Panc1 (cell line): ENCODE measurements around the gene FAM13A. TPM values are rescaled to one million over a fixed set of nuclear protein-coding genes. Genes with fewer than 3 reads are reported as not detected.

Experiments used
- ATAC-seq: fragments of 200-7000 bp; cut with Tn5 transposase; 2 replicates; pipeline ENCODE4 v1.9.1; 2020; ENCODE audit warnings: mild to moderate bottlenecking, moderate library complexity
- BruUV-seq: library from RNA; stranded (reverse); fragments of 400-500 nt; replicated peaks from 2 replicates; lab custom pipeline; 2021; lab: Mats Ljungman, UMichigan
- CTCF ChIA-PET: fragments of 300-600 bp; sonication (Branson Sonifier 250); formaldehyde crosslinking; loops from one replicate; lab custom pipeline; 2022; ENCODE audit warnings: antibody characterized with exemption; lab: Charles Lee
- POLR2A ChIA-PET: fragments of 300-600 bp; sonication (Branson Sonifier 250); formaldehyde crosslinking; loops from one replicate; lab custom pipeline; 2022; ENCODE audit warnings: antibody characterized with exemption; lab: Charles Lee
- DNase-seq: peaks from one replicate; pipeline ENCODE4 v3.0.0-alpha.2; 2010; ENCODE audit warnings: low read depth, low spot score
- H3K27ac ChIP-seq: 2 replicates; pipeline ENCODE4 v1.5.1; 2011; ENCODE audit warnings: mild to moderate bottlenecking, low read length, inconsistent platforms
- H3K27me3 ChIP-seq: fragments of 200-500 bp; sonication (Bioruptor generic); 2 replicates; pipeline ENCODE4 v1.6.0; 2014; ENCODE audit warnings: low read length, inconsistent platforms; ENCODE audit not compliant: control insufficient read depth, insufficient read depth
- H3K36me3 ChIP-seq: fragments of 200-500 bp; sonication (Bioruptor generic); 2 replicates; pipeline ENCODE4 v1.5.1; 2014; ENCODE audit warnings: inconsistent platforms, mild to moderate bottlenecking, low read length, moderate library complexity; ENCODE audit not compliant: control insufficient read depth, insufficient read depth
- H3K4me1 ChIP-seq: 2 replicates; pipeline ENCODE4 v1.5.1; 2011; ENCODE audit warnings: inconsistent platforms, mild to moderate bottlenecking, low read length, moderate library complexity; ENCODE audit not compliant: control insufficient read depth, insufficient read depth
- H3K4me3 ChIP-seq, 2 experiments: 2 replicates each; pipeline ENCODE4 v1.5.1; 2011 to 2012; ENCODE audit warnings: low read depth in 2 of 2, low read length in 2 of 2, mild to moderate bottlenecking in 2 of 2, inconsistent platforms in 1 of 2, moderate library complexity in 1 of 2
- H3K9me3 ChIP-seq: fragments of 200-500 bp; sonication (Bioruptor generic); 2 replicates; pipeline ENCODE4 v1.5.1; 2014; ENCODE audit warnings: low read depth, mild to moderate bottlenecking, inconsistent platforms, low read length, moderate library complexity; ENCODE audit not compliant: control insufficient read depth, insufficient read depth
- POLR2AphosphoS5 ChIP-seq: IDR thresholded peaks from 2 replicates; pipeline ENCODE4 v1.6.1; 2012; ENCODE audit warnings: mild to moderate bottlenecking, low read depth, low read length, moderate library complexity
- SIN3A ChIP-seq: IDR thresholded peaks from 2 replicates; pipeline ENCODE4 v1.6.1; 2012; ENCODE audit warnings: low read depth, mild to moderate bottlenecking, low read length, moderate library complexity, borderline replicate concordance; ENCODE audit not compliant: insufficient read depth
- TCF7L2 ChIP-seq: IDR thresholded peaks from 2 replicates; pipeline ENCODE4 v1.6.1; 2011; ENCODE audit warnings: mild to moderate bottlenecking, low read depth, low read length, inconsistent platforms
- in situ Hi-C: cut with HindIII; loops from 2 replicates; pipeline ENCODE4 v1.10.0; 2016; ENCODE audit warnings: low sequenced_read_pairs, low pct_unique_long_range_greater_than_20kb
- intact Hi-C: fragments of 100-400 bp; cut with micrococcal nuclease; formaldehyde crosslinking; loops from one replicate; pipeline ENCODE4 v1.10.0; 2022; ENCODE audit not compliant: unreplicated experiment
- total RNA-seq: library from RNA; stranded (reverse); gene quantifications from one replicate; pipeline ENCODE4 v1.2.1, GENCODE V29; 2021; ENCODE audit not compliant: unreplicated experiment
- TF ChIP-seq, protein P1 (sequence below), 2 experiments: IDR thresholded peaks; 2 replicates each; pipeline ENCODE4 v1.6.1; 2011 to 2012; ENCODE audit warnings: low read depth in 2 of 2, control low read depth in 1 of 2, low read length in 1 of 2, mild to moderate bottlenecking in 1 of 2, moderate library complexity in 1 of 2; ENCODE audit not compliant: insufficient read depth in 1 of 2
- TF ChIP-seq, protein P2 (sequence below): fragments of 450-650 bp; IDR thresholded peaks from 2 replicates; pipeline ENCODE4 v1.5.1; 2017; ENCODE audit warnings: mild to moderate bottlenecking

The FAM13A gene
- total RNA-seq, 1 experiment from 2014 or later: 5.8 TPM

DNA sequence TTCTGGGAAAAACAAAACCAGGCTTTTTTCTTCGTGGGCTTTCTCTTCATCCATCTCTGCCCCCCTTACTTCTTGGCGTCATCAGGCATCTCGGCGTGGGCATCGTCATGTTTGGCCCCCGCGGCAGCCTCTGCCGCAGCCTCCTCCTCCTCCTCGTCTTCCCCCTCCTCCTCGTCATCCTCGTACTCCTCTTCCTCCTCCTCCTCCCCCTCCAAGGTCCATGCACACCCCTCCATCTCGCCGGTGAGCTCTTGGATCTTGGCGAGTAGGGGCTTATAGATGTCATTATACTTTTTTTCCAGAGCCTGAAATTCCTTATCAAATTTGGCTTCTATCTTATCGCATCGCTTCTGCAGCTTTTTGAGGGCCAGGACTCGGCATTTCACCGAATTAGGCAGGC is 359.8 kb downstream of the FAM13A start:
- no peaks in the 10 kb centered on the region; the same call in 1 of the 2 replicates for H3K27me3 ChIP-seq
- ATAC-seq (no peak), DNase-seq (no peak)
- BruUV-seq: no TSS peak
- CTCF ChIA-PET: no interaction called here
- intact Hi-C loops: no loop called here
- H3K9me3 ChIP-seq: no peaks in the 10 kb centered on the region
- H3K4me3 ChIP-seq: peak overlapping the region; percentile 63 to 78
- H3K4me1 ChIP-seq: no peaks in the 10 kb centered on the region
- in situ Hi-C loops: no loop called here
- no peak overlapping the region for H3K27ac ChIP-seq
- no peak for TF ChIP-seq TCF7L2
- no peaks in the 10 kb centered on the region for H3K36me3 ChIP-seq
- POLR2A ChIA-PET: no interaction called here

- no TSS peak for BruUV-seq
- Histone ChIP-seq H3K27ac (no peak overlapping the region), H3K4me1 (no peaks in the 10 kb centered on the region), H3K9me3 (no peaks in the 10 kb centered on the region), H3K36me3 (no peaks in the 10 kb centered on the region), H3K4me3 (peak overlapping the region in 1 of 2 experiments; percentile 63; a peak in 3 of 4 replicates), H3K27me3 (no peaks in the 10 kb centered on the region; the same call in 1 of the 2 replicates)
- ATAC-seq (no peak), DNase-seq (no peak)
- CTCF ChIA-PET: no interaction called here
- in situ Hi-C loops: no loop called here
- POLR2A ChIA-PET: no interaction called here
- TF ChIP-seq, protein P1, sequence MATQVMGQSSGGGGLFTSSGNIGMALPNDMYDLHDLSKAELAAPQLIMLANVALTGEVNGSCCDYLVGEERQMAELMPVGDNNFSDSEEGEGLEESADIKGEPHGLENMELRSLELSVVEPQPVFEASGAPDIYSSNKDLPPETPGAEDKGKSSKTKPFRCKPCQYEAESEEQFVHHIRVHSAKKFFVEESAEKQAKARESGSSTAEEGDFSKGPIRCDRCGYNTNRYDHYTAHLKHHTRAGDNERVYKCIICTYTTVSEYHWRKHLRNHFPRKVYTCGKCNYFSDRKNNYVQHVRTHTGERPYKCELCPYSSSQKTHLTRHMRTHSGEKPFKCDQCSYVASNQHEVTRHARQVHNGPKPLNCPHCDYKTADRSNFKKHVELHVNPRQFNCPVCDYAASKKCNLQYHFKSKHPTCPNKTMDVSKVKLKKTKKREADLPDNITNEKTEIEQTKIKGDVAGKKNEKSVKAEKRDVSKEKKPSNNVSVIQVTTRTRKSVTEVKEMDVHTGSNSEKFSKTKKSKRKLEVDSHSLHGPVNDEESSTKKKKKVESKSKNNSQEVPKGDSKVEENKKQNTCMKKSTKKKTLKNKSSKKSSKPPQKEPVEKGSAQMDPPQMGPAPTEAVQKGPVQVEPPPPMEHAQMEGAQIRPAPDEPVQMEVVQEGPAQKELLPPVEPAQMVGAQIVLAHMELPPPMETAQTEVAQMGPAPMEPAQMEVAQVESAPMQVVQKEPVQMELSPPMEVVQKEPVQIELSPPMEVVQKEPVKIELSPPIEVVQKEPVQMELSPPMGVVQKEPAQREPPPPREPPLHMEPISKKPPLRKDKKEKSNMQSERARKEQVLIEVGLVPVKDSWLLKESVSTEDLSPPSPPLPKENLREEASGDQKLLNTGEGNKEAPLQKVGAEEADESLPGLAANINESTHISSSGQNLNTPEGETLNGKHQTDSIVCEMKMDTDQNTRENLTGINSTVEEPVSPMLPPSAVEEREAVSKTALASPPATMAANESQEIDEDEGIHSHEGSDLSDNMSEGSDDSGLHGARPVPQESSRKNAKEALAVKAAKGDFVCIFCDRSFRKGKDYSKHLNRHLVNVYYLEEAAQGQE (IDR thresholded peaks at IDR 0.05; ENCODE audit: insufficient read depth in 1 of 2, low read depth in 2 of 2, low read length in 1 of 2): no peak
- intact Hi-C loops: no loop called here
Measured at GRCh38 chr4:88696630-88697029, 360.4 kb downstream of the FAM13A start.

DNA sequence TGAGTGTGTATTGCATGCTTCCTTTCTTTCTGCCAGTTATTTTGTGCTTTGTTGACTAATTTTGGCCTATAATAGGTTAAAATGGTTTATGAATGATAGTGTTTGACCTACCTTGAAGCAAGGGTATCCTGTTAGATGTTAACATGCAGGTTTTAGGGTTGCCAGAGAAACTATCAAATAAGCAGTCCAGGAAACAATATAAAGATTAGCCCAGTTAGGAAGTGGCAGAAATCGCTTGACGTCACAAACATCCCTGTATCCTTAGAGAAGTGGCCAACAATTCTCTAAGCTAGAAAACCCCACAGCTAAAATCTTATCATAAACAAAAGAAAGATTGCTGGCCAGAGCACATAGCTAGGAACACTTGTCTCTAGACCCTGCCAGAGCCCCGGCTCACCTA is 363.2 kb downstream of the FAM13A start:
- H3K27me3 ChIP-seq: no peaks in the 10 kb centered on the region; the same call in 1 of the 2 replicates
- ATAC-seq (no peak), DNase-seq (no peak)
- in situ Hi-C loops (no loop called here), intact Hi-C loops (no loop called here)
- no peak overlapping the region for H3K27ac ChIP-seq
- no peaks in the 10 kb centered on the region for H3K36me3 ChIP-seq
- TF ChIP-seq, protein P2, sequence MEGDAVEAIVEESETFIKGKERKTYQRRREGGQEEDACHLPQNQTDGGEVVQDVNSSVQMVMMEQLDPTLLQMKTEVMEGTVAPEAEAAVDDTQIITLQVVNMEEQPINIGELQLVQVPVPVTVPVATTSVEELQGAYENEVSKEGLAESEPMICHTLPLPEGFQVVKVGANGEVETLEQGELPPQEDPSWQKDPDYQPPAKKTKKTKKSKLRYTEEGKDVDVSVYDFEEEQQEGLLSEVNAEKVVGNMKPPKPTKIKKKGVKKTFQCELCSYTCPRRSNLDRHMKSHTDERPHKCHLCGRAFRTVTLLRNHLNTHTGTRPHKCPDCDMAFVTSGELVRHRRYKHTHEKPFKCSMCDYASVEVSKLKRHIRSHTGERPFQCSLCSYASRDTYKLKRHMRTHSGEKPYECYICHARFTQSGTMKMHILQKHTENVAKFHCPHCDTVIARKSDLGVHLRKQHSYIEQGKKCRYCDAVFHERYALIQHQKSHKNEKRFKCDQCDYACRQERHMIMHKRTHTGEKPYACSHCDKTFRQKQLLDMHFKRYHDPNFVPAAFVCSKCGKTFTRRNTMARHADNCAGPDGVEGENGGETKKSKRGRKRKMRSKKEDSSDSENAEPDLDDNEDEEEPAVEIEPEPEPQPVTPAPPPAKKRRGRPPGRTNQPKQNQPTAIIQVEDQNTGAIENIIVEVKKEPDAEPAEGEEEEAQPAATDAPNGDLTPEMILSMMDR: no peak
- TF ChIP-seq, protein P1 (IDR thresholded peaks at IDR 0.05; ENCODE audit: insufficient read depth in 1 of 2, low read depth in 2 of 2, low read length in 1 of 2): no peak
- TF ChIP-seq SIN3A: no peak
- no peak for TF ChIP-seq POLR2AphosphoS5
- no peak for TF ChIP-seq TCF7L2
- POLR2A ChIA-PET: no interaction called here
- no peak overlapping the region for H3K4me3 ChIP-seq
- no peaks in the 10 kb centered on the region for H3K9me3 ChIP-seq
- BruUV-seq: no TSS peak
- no peaks in the 10 kb centered on the region for H3K4me1 ChIP-seq
- CTCF ChIA-PET: no interaction called here
